GOT3 (cell line): Measurements from ENCODE around the gene TLE5.
"Not testable (repeated sequence)": the region's sequence is repeated elsewhere in the genome, so short reads cannot be mapped to it uniquely, and the experiment has no call there.

Experiments
- DNase-seq: peaks from one replicate; lab custom pipeline; 2025; ENCODE audit warnings: mixed read lengths; lab: John Stamatoyannopoulos, UW

TLE5 gene

GRCh38 chr19:3025549-3025886 lies 36.8 kb downstream of the TLE5 start:
- no peak for DNase-seq

GRCh38 chr19:3024870-3025548 lies 37.3 kb downstream of the TLE5 start:
- DNase-seq, result no peak

GRCh38 chr19:3024509-3024869 lies 37.8 kb downstream of the TLE5 start:
- no peak for DNase-seq

- no peak for DNase-seq
Measured at GRCh38 chr19:3020321-3020960, 41.9 kb downstream of the TLE5 start.

- no peak for DNase-seq
Measured at GRCh38 chr19:3019211-3019854, 43.0 kb downstream of the TLE5 start.

GRCh38 chr19:3017923-3018322 lies 44.4 kb downstream of the TLE5 start:
- DNase-seq, result no peak

- no peak for DNase-seq
Measured at GRCh38 chr19:3015126-3016057, 46.9 kb downstream of the TLE5 start.

- no peak for DNase-seq
Measured at GRCh38 chr19:3014135-3014534, 48.2 kb downstream of the TLE5 start.

- no peak for DNase-seq
Measured at GRCh38 chr19:3013263-3013725, 49.0 kb downstream of the TLE5 start.

- no peak for DNase-seq
Measured at GRCh38 chr19:3012621-3013262, 49.6 kb downstream of the TLE5 start.

GRCh38 chr19:3012059-3012458 lies 50.2 kb downstream of the TLE5 start:
- DNase-seq, result not testable (repeated sequence)

GRCh38 chr19:3010871-3011270 lies 51.4 kb downstream of the TLE5 start:
- no peak for DNase-seq

- no peak for DNase-seq
Measured at GRCh38 chr19:3008994-3009393, 53.3 kb downstream of the TLE5 start.

- no peak for DNase-seq
Measured at GRCh38 chr19:3007975-3008374, 54.3 kb downstream of the TLE5 start.

GRCh38 chr19:3006075-3006767 lies 56.1 kb downstream of the TLE5 start:
- DNase-seq, result no peak

GRCh38 chr19:3005345-3005744 lies 57.0 kb downstream of the TLE5 start:
- no peak for DNase-seq

GRCh38 chr19:3004522-3004921 lies 57.8 kb downstream of the TLE5 start:
- no peak for DNase-seq

GRCh38 chr19:3003046-3003445 lies 59.2 kb downstream of the TLE5 start:
- no peak for DNase-seq
